ENCODE measurements around the gene BCL2L13. TPM values are rescaled to one million over a fixed set of nuclear protein-coding genes. Genes with fewer than 3 reads are reported as not detected.
A peak's percentile ranks its signal among the peaks of the same experiment; 100 is the strongest.

Gene BCL2L13
- total and polyA plus RNA-seq, 7 donors: 67.0 to 201 (median 128) TPM

GRCh38 chr22:17769013-17769715, 130.6 kb downstream of the BCL2L13 start:
- intact Hi-C loops (cut with DNase I): no loop called here
- TF ChIP-seq CTCF (IDR thresholded peaks at IDR 0.05): no peak
- Histone ChIP-seq H3K4me3 (no peak overlapping the region), H3K9me3 (no peaks in the 10 kb centered on the region), H3K27me3 (ENCODE audit: insufficient read depth in 3 of 3, low read length in 2 of 3) (no peaks in the 10 kb centered on the region), H3K36me3 (ENCODE audit: insufficient read depth in 1 of 2, low read depth in 1 of 2) (no peaks in the 10 kb centered on the region), H3K27ac (no peak overlapping the region), H3K4me1 (peaks cover 9% of the 10 kb centered on the region)
- 85 to 92% (median 85%) methylated on average over 13 to 14 of the region's 14 CpGs for WGBS, 3 donors
- ATAC-seq (no peak), DNase-seq (no peak)

- ATAC-seq: peak in 3 of 4 donors; percentile 35 to 63 (median 35)
- H3K27me3 ChIP-seq (ENCODE audit: insufficient read depth in 3 of 3, low read length in 2 of 3): no peaks in the 10 kb centered on the region
- H3K4me3 ChIP-seq: no peak overlapping the region
- no peaks in the 10 kb centered on the region for H3K9me3 ChIP-seq
- H3K36me3 ChIP-seq (ENCODE audit: insufficient read depth in 1 of 2, low read depth in 1 of 2): no peaks in the 10 kb centered on the region
- peaks cover 9% of the 10 kb centered on the region for H3K4me1 ChIP-seq
- no peak for DNase-seq
- no peak overlapping the region for H3K27ac ChIP-seq
- intact Hi-C loops (cut with DNase I): no loop called here
- 67 to 88% (median 68%) methylated on average over 7 to 9 of the region's 9 CpGs for WGBS, 3 donors
- TF ChIP-seq CTCF (IDR thresholded peaks at IDR 0.05): no peak
These were observed 131.1 kb downstream of the BCL2L13 start for GRCh38 chr22:17769716-17770082.

- no peak for TF ChIP-seq CTCF (IDR thresholded peaks at IDR 0.05)
- WGBS, 3 donors: 46 to 56% (median 52%) methylated on average over 19 of the region's 19 CpGs
- H3K27me3 ChIP-seq (ENCODE audit: insufficient read depth in 3 of 3, low read length in 2 of 3): no peaks in the 10 kb centered on the region
- intact Hi-C loops (cut with DNase I): no loop called here
- no peak overlapping the region for H3K4me3 ChIP-seq
- H3K4me1 ChIP-seq: peaks cover 9% of the 10 kb centered on the region
- peak; percentile 26 to 65 (median 62) for ATAC-seq
- H3K36me3 ChIP-seq (ENCODE audit: insufficient read depth in 1 of 2, low read depth in 1 of 2): no peaks in the 10 kb centered on the region
- DNase-seq: no peak
- no peaks in the 10 kb centered on the region for H3K9me3 ChIP-seq
- no peak overlapping the region for H3K27ac ChIP-seq
These were observed 131.9 kb downstream of the BCL2L13 start for GRCh38 chr22:17770180-17771077.

GRCh38 chr22:17772249-17772957, 133.8 kb downstream of the BCL2L13 start:
- intact Hi-C loops (cut with DNase I): no loop called here
- WGBS, 3 donors: 59 to 68% (median 63%) methylated on average over 21 of the region's 21 CpGs
- H3K27me3 ChIP-seq (ENCODE audit: insufficient read depth in 3 of 3, low read length in 2 of 3): no peaks in the 10 kb centered on the region
- H3K4me1 ChIP-seq: peaks cover 9% of the 10 kb centered on the region
- H3K27ac ChIP-seq: no peak overlapping the region
- no peak overlapping the region for H3K4me3 ChIP-seq
- H3K36me3 ChIP-seq (ENCODE audit: insufficient read depth in 1 of 2, low read depth in 1 of 2): no peaks in the 10 kb centered on the region
- no peaks in the 10 kb centered on the region for H3K9me3 ChIP-seq
- TF ChIP-seq CTCF (IDR thresholded peaks at IDR 0.05): no peak
- peak; percentile 37 to 78 (median 52) for ATAC-seq
- peak in 1 of 2 donors; percentile 52 for DNase-seq
